GM18502 (cell line): ENCODE measurements around the gene PDE7B.
"Not testable (repeated sequence)": the region's sequence is repeated elsewhere in the genome, so short reads cannot be mapped to it uniquely, and the experiment has no call there.

Experiments
- ATAC-seq: cut with Tn5 transposase; IDR thresholded peaks from one replicate; pipeline ENCODE4 v1.9.1; 2021; ENCODE audit warnings: mild to moderate bottlenecking; ENCODE audit not compliant: unreplicated experiment, poor library complexity

The PDE7B gene

DNA sequence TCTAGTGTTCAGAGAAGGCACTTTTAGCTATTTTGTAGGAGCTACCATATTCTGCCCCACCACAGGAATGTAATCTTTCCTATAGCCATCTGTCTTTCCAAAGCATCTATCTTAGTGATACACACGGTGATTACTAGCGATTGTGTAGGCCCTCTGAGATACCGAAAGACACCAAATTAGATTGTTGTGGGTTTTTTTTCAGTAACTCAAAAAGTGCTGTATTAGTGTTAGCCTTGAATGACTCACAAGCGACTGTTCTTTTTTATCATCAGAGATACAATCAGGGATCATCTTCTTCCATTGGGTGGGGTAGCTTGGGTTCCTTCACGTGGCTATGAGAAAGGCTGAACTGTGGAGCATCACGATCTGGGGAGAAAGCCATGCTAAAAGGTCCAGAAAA lies 238.4 kb downstream of the PDE7B start:
- no peak for ATAC-seq

DNA sequence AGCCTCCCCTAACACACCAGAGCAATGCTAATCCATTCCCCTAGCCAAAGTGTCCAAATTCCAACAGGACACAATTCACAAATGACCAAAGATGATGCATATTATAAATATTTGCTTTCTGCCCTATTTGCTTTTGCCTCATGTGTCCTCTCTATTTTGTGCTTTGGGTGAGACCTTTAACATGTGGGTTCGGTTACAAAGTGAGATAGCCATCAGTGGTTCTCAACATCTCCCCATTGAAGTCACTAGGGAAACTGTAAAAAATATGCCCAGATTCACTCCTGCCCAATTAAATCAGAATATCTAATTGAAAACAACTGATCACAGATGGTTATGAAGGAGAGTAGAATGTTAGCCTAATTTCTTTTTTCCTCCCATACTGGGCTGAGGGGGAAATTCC lies 239.4 kb downstream of the PDE7B start:
- no peak for ATAC-seq

DNA sequence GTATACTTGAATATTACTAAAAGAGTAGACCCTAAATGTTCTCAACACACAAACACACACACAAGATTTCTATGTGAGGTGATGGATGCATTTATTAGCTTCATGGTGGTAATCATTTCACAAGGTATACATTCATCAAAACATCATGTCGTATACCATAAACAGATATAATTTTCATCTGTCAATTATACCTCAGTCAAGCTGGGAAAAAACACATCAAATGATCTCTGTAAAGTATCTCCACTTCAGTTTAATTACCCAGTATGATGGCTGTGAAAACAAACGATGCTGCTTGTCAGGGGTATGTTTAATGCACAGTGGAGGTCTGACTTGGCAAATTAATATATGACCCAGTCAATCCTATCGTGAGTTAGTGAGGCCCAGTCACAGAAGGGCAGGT lies 241.4 kb downstream of the PDE7B start:
- ATAC-seq: no peak

DNA sequence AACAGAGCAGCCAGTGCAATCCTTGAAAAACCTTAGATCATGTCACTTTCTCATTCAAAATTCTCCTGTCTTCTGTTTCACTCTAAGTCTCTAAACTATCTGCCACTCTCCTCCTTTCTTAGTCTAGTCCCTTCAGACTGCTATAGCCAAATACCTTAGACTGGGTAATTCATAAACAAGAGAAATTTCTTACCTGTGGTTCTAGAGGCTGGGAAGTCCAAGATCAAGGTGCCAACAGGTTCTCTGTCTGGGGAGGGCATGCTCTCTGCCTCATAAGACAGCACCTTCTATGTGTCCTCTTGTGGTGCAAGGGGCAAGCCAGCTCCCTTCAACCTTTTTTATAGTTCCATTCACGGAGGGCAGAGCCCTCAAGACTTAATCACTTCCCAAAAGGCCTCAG lies 242.3 kb downstream of the PDE7B start:
- no peak for ATAC-seq

DNA sequence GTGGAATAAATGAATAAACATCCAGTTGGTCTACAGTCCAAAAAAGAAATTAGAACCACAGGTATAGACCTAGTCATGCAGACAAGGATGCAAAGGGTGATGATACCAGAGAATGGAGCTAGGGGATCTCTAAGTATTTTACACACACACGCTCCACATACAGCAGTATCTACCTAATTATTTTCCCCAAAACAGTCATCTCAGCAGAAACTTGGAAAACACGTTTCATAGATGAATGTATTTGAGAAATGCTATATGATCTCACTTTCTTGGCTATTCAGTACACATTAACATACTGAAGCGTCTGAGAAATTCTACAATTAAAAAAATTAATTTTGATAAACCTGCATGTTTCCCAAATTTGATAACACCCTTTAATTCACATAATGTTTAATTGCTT lies 243.3 kb downstream of the PDE7B start:
- no peak for ATAC-seq

DNA sequence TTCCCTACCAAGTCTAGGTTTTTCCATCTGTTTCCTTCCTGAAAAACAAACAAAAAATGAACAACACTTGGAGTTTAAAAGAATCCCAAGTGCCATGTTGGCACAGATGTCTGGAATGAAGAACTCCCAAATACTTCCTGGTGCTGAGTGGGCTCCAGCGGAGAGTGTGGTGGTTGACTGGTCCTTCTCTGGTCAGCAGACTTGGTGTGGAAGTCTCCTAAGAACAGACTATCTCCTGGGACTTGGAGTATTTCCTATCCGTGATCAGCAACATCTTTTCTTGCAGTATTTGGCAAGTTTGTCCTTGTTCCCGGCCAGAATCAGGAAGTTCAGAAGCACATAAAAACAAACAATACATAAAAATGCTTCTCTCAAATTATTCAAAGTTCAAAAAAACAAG lies 244.5 kb downstream of the PDE7B start:
- no peak for ATAC-seq

DNA sequence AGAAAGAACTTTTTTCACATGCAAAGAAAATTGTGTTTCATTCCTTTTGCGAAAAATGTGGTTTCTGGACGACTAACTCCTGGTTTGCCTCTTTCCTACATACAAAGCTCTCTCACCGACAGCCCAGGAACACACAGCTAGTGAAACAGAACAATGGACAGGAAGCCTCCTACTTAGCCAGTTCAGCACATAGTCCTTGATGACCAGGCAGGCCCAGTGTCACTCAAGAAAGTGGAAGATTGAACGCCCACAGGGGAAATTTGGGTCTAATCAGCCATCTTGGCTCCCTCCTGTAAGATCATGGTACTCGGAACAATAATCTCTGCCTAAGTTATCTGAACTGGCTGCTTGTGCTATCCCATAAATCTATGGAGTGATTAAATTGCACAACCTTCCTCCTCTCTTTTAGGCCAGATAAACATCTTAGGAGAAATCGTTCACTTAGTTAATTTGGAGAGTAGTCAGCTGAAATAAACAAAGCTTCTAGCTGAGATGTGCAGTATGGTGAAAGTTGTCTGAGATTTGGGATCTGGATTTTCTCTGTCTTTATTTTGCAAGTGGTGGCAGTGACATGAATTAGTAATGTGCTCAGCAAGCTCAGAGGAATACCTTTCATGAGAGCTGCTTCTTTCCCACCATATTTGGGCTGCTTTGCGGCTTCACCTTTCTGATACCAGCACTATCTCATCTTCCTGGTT lies 251.6 kb downstream of the PDE7B start:
- no peak for ATAC-seq

DNA sequence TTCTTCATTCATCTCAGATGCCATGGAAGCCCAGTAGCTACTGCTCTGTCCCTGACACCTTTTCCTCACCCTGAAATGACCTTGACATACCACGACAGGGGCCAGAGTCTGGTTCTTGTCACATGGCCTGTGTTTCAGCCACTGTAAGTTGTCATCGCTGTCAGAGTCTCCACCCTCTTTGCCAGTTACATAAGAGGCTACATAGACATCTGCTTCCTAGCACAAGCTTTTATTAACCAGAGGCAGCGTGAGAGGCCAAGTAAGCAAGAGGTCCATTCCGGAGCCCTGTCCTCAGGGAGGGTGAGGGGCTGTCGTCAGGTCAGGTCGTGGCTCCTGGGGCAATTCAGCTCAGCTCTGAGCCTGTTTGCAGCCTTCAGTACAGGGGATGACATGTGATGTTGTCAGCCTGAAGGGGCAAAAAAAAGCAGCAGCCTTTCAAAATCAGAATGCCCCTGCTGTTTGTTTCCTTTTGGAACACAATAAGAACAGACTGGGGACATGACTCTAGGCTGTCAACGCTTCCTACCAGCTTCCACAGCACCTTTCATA lies 252.3 kb downstream of the PDE7B start:
- ATAC-seq: no peak

DNA sequence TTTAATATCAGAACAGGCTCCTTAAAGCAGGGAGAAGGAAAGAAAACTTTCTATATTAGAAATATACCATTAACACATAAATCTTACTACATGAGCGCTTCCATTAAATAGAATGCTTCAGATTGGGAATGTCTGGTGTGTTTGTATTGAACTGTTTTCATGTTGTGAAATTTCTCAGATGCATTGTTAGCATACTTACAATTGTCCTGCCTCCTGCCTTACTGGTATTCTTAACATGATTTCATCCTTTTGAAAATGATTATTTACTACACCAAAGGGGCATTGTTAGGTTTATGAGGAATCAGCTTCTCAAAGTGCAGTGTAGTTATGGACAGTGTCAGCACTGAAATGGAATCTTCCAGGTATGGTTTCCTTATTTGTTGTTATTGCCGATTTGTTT lies 253.1 kb downstream of the PDE7B start:
- no peak for ATAC-seq

DNA sequence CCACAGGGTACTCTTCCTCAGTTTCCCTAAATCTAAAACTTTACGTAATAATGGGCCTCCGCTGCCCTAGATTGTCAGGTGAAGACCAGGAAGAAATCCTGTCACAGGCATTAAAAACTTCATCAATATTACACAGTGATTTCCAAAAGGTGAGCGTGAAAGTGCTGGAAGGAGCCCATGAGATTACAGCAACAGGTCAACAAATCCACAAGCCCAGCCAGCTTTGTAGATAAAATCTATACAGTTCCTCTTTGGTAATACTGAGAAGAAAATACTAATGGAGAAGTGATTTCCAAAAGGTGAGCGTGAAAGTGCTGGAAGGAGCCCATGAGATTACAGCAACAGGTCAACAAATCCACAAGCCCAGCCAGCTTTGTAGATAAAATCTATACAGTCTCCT lies 254.3 kb downstream of the PDE7B start:
- ATAC-seq: not testable (repeated sequence)

DNA sequence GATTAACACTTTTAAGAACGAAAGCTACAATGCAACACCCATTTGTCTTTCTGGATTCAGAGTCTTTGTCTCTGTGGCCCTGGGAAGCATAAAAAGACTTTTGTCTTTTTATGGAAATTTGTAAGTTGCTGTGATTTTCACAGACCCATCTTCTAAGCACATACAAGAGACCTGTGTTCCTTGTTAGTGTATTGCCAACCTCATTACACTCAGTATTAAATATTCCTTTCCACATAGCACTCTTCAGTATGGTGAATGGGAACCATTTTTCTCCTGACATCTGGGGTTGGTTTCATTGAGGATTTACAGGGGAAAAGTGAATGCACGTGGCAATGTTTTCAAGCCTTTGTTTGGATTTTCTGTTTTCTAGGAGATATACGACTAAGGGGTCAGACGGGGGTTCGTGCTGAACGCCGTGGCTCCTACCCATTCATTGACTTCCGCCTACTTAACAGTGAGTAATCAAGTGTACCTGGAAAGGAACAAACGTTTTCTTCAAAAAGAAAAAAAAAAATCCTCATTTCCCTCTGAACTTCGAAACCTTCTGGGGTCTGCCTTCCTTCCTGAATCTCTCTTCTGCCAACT lies 257.0 kb downstream of the PDE7B start:
- no peak for ATAC-seq

DNA sequence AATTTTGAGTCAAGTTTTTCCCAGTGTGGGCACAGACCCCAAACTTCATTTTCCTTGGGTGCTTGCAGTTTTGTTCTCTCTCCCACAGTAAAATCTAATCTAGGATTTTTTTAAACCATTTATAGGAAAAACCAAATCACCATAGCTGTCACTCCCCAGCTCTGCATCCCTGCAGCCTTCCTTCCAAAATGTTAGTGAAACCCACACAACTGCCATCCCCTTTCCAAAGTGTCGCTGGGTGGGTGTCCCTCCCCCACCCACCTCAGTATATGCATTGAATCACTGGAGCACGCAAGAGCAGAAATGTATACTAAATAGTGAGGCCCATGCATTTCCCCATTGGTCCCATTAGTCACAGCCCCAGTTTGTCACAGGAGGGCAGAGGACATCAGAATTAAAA lies 260.3 kb downstream of the PDE7B start:
- ATAC-seq: no peak

DNA sequence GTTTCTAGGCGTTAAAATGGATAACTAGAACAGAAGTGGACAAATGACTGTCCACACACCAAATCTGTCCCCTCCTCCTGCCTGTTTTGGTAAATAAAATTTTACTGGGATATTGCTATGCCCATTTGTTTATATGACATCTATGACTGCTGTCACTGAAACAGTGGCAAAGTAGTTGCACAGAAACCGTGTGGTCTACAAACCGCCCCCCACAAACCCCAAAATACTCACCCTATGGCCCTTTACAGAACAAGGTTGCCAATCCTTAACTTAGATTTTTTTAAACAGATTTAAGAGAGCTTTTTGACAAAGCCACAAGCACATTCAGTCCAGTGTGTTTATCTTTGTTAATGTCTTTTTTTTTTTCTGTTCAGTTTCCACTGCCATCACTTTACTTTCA lies 260.8 kb downstream of the PDE7B start:
- no peak for ATAC-seq

DNA sequence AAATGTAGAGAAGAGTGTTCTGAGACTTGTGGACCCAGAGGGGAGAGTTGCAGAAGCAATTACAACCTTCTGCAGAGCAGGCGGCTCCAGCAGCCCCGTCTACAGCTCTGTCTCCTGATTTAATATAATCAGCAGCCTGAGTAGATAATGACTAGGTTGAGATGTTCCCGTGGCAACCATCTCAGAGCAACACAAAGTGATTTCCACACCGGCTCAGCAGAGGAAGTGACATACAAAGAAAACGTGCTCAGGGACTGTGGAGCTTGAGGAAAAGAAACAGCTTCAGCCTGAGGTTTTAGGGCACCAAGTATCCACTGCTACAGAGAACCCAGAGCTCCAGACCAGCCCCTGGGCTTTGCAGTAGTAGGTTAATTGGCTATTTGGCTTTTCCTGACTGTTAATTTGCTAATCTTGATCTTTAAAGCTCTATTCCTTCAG lies 262.3 kb downstream of the PDE7B start:
- no peak for ATAC-seq

DNA sequence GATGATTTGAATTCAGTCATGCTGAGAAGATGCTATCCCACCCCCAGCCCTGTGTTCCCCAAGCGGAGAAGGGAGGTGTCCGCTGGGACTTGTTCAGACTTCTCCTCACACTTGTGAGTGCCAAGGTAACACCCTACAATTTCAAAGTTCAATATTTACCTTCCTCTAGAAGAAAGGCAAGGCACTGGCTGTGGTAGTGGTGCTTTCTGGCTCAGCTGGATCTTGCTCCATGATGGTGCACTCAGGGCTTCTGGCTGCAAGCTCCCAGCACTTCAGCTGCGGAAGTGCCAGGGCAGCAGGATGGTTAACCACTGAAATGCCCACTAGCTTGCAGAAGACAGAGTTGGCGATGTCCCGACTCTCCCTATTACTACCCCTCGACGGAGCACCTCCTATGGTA lies 263.2 kb downstream of the PDE7B start:
- ATAC-seq: no peak

DNA sequence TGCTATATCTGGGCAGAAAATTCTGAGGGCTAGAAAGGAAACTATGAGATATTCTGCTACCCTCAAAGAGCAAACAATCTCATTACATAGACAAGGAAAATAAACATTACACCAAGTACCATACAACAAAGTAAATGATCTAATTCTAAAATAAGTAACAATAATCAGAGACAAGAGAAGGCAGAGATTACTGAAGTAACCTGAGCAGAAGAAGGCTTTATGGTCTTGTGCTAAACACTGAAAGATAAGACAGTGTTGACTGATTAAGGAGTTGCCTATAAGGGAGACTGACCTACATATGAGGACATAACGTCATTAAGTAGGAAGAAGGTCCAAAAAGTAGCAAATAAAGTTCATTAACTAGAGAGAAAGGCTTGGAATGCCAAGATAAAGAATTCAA lies 264.4 kb downstream of the PDE7B start:
- ATAC-seq: no peak

DNA sequence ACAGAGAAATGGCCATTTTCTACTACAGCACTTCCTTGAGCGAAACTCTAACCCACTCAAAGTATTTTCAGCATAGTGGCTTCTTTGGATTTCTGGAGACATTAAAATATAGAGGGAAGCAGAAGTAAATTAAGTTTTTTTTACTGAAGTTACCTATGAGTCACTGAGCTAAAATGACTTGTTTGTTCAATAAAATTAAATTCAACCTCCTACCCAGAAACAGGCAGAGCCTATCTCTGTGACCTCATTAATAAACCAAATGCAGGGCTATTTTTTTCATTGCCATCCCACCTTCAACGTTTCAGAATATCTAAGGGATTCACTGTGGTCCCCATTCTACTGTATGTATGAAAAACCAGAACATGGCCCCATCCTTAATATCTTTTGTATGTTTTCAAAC lies 265.6 kb downstream of the PDE7B start:
- no peak for ATAC-seq

DNA sequence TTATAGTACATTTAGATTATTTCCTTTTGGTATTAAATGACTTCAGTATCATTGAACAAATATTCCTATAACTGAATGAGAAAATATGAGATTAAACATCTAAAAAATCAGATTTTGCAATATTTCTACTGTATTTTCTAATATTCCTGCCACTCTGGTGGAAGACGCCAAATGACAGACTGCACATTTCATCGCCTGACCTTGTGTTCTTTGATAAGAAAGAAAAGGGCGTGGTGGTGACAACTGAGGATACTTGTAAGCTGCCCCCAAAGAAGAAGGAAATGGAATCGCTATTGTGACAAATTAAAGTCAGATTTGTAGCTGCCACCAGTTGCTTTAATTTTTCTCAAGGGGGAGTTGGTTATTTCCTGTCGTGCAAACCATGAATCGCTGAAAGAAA lies 267.3 kb downstream of the PDE7B start:
- no peak for ATAC-seq

DNA sequence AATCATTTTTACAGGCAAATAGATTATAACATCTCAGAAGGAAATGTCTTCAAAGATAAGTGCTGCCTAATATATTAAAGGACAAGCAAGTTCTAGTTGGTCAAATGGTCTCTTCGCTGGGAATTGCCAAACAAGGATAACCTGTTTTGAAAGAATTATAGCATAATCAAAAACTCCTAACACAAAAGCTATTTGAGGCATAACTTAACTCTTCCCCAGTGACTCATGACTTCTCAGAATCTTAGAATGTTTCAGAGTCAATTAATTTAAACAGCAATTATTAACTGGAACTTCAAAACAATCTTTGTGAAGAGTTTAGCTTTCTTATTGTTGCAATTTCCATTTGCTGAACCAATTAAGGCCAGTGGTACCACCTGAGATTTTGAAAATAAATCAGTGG lies 272.0 kb downstream of the PDE7B start:
- no peak for ATAC-seq

DNA sequence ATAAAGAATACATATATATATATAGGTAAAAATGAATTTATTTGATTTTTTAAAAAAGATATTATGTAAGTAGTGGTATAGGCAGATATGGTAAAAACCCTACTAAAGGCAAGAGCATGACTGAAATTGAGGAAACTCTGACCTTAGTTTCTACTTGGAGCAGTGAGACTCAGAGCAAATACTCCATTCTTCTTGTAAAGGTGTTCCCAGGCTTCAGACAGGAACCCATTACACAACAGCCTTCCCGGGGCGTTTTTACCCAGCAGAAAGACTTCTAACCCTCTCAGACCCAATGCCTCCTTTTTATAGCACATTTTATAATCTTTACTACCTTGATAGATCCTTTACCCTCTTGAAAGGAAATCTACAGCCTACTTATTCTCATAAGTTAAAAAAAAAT lies 274.1 kb downstream of the PDE7B start:
- no peak for ATAC-seq

DNA sequence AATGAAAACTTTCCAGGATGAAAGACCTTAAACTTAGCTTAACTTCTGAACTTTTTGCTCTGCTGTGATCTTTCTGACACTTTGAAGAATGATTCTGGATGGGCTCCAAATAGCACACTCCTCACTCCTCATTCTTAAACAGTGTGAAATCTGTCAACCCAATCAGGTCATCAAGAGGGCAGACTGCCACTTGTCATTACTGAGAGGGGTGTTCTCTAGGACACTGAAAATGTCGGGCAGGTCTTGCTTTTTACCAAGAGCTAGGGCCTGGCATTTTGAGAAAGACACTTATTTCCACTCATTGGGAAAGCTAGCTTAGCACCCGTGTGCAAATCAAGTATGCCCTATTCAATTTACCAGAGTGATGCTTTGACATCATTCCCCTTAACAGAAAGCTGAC lies 276.4 kb downstream of the PDE7B start:
- no peak for ATAC-seq

DNA sequence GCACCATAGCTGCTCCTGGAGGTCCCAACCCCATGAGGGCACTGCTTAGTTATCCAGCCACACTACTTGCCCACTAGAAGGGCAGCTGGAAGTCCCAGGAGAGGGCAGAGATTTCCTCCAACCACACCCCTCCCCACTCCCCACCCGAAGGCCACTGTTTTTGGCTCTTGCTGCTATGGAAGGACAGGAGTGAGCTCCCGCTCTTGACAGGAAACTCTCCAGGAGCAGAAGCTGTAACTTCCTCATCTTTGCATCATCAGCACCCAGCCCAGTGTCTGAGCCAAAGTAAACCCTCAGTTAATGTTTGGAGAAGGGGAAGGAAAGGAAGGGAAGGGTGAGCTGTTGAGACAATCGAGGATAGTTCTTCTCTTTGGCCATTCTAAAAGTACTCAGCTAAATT lies 277.9 kb downstream of the PDE7B start:
- ATAC-seq: no peak
